Measurements from ENCODE around the gene HPSE2.

Gene HPSE2

GRCh38 chr10:99123851-99124250 lies 111.8 kb downstream of the HPSE2 start:
- in situ Hi-C loops (cut with HindIII; ENCODE audit: low sequenced_read_pairs): no loop called here
- no peak overlapping the region for H3K4me3 ChIP-seq (ENCODE audit: low read depth, low read length)
- DNase-seq (ENCODE audit: low read depth, low spot score): no peak
- no peak for TF ChIP-seq CTCF (IDR thresholded peaks at IDR 0.05; ENCODE audit: low read depth, low read length)

- no peak for DNase-seq (ENCODE audit: low read depth, low spot score)
- no peak overlapping the region for H3K4me3 ChIP-seq (ENCODE audit: low read depth, low read length)
- no peak for TF ChIP-seq CTCF (IDR thresholded peaks at IDR 0.05; ENCODE audit: low read depth, low read length)
- in situ Hi-C loops (cut with HindIII; ENCODE audit: low sequenced_read_pairs): no loop called here
These were observed 112.3 kb downstream of the HPSE2 start for GRCh38 chr10:99123336-99123735.

- in situ Hi-C loops (cut with HindIII; ENCODE audit: low sequenced_read_pairs): no loop called here
- TF ChIP-seq CTCF (IDR thresholded peaks at IDR 0.05; ENCODE audit: low read depth, low read length): no peak
- H3K4me3 ChIP-seq (ENCODE audit: low read depth, low read length): no peak overlapping the region
- no peak for DNase-seq (ENCODE audit: low read depth, low spot score)
These were observed 116.3 kb downstream of the HPSE2 start for GRCh38 chr10:99119258-99119748.

GRCh38 chr10:99115703-99116102 lies 119.9 kb downstream of the HPSE2 start:
- TF ChIP-seq CTCF (IDR thresholded peaks at IDR 0.05; ENCODE audit: low read depth, low read length): no peak
- no peak for DNase-seq (ENCODE audit: low read depth, low spot score)
- no peak overlapping the region for H3K4me3 ChIP-seq (ENCODE audit: low read depth, low read length)
- in situ Hi-C loops (cut with HindIII; ENCODE audit: low sequenced_read_pairs): no loop called here

- no peak overlapping the region for H3K4me3 ChIP-seq (ENCODE audit: low read depth, low read length)
- in situ Hi-C loops (cut with HindIII; ENCODE audit: low sequenced_read_pairs): no loop called here
- no peak for TF ChIP-seq CTCF (IDR thresholded peaks at IDR 0.05; ENCODE audit: low read depth, low read length)
- DNase-seq (ENCODE audit: low read depth, low spot score): no peak
These were observed 150.3 kb downstream of the HPSE2 start for GRCh38 chr10:99085358-99085757.

- TF ChIP-seq CTCF (IDR thresholded peaks at IDR 0.05; ENCODE audit: low read depth, low read length): no peak
- no peak overlapping the region for H3K4me3 ChIP-seq (ENCODE audit: low read depth, low read length)
- in situ Hi-C loops (cut with HindIII; ENCODE audit: low sequenced_read_pairs): no loop called here
- DNase-seq (ENCODE audit: low read depth, low spot score): no peak
These were observed 151.5 kb downstream of the HPSE2 start for GRCh38 chr10:99084161-99084560.
